GM19035 (cell line): Measurements from ENCODE around the gene MCF2L.

ENCODE experiments used
- ATAC-seq: cut with Tn5 transposase; IDR thresholded peaks from one replicate; pipeline ENCODE4 v1.9.1; 2021; ENCODE audit not compliant: unreplicated experiment

The MCF2L gene

DNA sequence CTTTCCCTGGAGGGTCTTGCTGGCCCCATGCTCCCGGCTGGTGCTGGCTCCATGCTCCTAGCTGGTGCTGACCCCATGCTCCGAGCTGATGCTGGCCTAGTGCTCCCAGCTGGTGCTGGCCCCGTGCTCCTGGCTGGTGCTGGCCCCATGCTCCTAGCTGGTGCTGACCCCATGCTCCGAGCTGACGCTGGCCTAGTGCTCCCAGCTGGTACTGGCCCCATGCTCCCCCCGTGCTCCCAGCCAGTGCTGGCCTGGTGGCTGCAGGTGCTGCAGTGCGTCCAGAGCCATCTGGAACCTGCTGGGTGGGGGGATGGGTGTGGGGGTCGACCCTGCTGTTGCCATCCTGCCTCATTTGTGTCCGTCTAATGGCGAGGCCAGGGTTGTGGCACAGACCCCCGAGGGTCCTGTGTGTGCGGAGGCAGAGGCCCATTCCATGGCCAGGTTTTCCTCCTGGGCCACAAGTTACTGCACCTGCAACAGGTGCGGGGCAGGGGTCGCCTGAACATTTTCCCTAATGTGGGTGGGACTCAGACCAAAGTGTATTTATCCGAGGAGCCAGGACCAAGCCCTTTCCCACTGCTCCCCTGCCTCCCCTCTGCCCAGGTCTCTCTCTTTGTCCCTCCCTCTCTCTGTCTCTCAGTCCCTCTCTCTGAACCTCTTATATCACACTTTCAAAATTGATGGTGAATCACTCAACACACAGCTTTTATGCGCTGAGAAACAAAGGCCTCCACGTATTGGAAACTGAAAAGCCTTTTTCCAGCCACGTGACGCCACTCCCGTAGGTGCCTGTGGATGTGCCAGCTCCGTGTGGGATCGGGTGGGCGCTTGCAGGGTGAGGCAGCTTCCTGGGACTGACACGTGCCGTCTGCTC, 45.1 kb downstream of the MCF2L start:
- ATAC-seq = no peak

DNA sequence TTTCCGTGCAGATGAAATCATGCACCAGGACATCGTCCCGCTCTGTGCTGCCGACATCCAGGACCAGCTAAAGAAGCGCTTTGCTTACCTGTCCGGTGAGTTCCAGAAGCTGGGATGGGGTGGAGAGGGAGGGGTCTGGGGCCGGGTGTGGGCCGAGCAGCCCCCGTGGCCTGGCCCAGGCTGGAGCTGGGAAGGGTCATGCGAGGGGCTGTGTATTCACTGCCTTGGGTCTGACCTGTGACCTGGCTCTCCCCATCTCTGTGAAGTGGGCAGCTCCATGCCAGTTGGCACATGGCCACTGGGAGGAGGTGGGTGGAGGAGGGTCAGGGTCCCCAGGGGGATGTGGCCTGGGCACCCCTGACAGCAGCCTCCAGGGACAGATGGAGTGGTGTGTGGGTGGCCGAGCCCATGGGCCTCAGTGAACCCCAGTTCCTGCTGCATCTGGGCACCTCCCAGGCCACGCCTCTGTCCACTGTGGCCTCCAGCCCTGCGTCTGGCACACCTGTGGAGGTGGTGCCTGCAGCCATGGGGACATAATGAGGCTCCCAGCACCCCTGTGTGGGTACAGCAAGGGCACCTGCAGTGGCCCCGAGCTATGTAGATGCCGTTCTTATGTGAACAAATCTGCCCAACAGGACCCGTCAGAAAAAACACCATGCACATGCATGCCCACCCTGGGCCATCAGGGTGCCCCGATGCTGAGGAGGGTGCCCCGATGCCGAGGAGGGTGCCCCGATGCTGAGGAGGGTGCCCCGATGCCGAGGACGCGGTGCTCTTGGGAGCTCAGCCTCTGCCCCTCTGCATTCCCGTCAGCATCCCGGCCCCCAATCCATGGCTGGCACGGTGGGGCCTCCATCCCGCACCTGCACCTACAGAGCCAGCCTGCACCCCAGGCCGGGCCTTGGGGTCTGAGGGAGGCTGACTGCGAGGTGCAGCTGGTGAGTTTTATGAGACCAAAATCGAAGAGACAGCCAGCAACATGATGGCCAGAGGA, 46.0 kb downstream of the MCF2L start:
- no peak for ATAC-seq

DNA sequence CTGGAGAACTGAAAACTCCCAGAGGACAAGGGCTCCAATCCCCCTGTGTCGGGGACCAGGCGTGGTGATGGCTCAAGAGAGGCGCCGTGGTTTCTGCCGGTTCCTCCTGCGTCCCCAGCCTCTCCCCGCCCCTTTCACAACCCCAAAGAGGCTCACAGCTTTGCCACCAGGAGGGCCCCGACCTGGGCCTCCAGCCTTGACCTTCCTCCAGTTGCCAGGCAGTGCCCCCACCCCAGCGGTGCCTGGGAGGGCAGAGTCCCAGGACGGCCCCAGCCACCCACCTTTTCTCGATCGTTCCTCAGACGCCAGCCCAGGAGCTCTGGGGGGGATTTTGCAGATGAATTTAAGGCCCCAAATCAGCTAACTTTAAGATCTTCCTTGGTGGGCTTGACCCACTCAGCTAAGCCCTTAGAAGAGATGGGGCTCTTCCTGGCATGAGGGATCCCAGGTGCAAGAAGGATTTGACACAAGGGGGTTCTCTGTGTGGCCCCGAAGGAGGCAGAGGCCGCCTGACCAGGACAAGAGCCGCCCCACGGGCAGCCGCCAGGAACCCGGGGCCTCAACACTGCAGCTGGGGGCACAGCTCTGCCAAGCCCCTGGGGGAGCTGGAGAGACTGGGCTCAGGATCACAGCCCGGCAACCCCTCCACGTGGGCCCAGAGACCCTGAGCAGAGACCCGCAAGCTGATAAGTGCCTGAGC, 47.0 kb downstream of the MCF2L start:
- no peak for ATAC-seq

DNA sequence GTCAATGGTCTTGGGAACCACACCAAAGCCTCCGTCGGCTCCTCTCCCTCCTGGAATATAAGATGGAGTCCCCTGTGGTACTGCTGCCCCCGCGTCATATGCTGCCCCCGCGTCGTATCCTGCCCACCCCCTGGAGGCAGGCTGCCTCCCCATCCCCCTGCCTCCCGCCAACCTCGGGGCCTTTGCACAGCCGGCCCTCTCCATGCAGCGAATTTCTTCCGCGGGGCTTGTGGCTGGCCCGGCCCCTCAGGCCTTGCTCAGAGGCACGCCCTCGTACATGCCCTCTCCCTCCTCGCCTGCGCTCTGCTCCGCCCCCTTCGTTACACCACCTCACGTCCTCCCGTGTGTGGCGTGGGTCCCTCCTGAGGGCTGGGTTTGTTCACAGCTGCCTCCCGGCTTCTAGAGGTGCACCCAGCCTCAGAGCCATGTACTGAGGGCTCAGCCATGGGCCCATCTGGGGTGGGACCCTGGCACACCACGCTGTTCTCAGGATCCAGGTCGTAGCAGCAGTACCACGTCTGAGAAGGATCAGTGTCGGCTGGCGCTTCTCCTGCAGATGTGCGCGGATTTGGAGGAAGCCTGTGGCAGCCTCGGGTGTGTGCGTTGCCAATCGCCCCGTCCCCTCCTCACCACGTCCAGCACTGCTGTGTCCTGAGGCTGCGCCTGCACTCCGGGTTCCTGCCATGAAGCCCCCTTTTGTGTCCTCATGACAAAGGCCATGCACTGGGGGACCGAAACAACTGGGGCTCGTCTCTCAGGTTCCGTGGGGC, 47.7 kb downstream of the MCF2L start:
- ATAC-seq = no peak

DNA sequence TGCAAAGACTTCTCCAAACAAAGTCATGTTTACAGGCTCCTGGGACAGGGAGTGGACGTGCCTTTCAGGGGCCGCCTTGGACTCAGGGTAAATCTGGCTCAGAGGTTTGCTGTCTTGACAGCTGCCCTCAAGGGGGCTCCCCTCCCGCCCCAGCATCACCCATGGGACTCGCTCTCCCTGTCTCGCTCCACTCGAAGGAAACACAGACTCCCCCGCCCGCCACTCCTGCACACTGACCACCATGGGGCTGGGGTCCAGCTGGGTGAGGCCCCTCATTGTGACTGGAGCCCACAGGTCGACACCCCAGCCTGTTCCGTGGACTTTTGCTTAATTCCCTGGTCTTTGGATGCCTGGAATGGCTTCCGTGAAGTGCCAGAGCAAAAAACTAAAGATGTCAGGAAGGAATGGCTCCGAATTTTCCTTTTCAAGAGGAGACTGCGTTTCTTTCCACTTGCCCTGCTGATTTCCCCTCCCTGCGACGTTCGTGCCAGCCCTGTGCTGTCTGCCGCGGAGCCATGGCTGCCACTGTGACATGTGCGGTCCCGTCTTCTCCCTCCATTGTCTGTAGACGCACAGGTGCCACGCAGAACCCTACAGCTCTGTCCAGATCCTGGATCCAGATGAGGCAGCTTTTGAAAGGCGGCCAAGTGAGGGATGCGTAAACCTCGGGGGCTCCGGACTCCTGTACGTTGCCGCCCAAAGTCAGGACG, 48.6 kb downstream of the MCF2L start:
- no peak for ATAC-seq

DNA sequence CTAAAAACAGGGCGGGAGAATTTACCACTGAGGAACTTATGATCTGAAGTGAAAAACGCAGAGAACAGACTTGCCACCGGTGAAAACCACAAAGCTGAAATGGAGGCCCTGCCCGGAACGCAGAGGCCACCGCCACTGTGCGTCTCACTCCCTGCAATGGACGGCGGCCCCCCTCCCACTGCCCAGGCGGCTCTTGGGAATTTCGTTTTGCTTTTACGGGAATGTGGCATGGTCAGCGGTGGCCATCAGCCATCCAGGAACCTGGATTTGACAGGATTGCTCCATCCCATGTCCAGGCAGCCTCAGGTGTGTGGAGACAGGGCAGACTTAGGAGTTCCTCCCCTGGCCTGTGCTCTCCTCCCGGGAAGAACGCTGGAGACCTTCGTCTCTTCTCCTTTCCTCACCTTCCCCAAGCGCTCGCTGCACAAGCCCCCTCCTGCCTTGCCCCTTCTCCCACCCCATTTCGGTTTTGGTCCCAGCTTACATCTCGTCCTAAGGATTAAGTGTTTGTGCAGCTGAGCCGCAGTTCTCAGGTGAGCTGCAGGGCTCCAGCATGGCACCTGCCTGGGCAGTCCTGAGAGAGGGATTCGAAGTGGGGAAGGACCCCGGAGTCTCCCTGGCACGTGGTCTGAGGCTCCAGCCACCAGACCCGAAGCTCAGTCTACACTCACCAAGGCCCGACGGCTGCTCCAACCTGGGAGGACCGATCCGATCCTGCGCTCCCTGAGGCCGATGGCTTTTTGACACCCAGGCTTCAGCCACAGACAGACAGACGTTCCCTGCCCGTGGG, 49.9 kb downstream of the MCF2L start:
- no peak for ATAC-seq

DNA sequence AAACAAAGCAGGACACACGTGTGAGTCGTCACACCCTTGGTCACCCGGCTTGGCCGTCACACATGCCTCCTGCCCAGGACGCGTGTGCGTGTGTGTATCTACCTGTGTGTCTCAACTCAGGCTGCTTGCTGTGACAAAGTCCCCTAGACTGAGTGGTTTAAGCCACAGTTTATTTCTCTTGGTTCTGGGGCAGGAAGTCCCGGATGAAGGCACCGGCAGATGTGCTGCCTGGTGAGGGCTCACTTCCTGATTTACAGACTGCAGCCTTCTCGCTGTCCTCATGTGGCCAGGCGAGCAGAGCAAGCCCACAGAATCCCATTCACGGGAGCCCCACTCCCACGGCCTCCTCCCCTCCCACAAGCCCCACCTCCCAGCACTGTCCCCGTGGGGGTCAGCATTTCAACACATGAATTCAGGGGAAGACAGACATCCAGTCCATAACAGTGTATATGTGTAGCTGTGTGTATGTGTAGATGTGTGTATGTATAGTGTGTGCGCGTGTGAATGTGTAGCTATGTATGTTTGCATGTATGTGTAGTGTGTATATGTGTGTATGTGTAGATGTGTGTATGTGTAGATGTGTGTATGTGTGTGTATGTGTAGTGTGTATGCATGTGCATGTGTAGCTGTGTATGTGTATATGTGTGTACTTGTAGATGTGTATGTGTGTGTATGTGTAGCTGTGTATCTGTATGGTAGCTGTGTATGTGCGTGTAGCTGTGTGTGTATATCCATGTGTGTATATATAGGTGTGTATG, 51.5 kb downstream of the MCF2L start:
- no peak for ATAC-seq

DNA sequence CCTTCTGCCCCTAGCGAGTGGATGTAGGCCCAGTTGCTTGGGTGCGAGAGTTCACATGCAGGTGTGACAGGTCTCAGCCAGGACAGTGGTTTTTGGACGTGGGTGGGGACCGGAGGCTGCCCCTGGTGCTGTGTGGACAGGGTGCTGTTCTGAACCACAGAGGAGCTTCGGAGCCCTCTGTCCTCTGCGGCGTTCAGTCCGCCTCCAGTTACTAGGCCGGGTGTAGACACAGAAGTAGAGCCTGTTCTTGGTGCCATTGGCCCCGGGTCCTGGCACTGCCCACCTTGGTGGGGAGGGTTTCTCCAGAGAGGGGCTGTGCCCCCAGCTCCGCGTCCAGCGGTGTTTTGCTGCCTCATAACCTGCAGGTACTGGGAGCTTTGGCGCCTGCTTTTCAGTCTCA, 52.4 kb downstream of the MCF2L start:
- no peak for ATAC-seq

DNA sequence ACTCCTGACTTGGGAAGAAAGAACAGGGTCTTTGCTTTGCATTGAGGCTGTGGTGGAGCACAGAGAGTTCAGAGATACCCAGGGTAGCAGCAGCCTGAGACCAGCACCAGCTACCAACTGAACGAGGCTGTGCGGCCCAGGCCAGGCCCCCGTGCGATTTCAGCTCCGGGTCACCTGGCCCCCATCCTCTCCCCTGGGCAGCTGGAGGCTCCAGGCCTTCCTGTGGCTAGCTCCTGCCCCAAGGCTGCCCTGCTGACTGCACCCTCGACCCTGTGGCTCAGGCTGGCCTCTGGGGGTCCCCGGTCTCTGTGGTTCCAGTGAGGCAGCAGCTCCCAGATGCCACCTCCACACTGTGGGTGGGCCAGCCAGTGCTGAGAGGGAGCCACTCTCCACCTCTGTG, 52.8 kb downstream of the MCF2L start:
- no peak for ATAC-seq

DNA sequence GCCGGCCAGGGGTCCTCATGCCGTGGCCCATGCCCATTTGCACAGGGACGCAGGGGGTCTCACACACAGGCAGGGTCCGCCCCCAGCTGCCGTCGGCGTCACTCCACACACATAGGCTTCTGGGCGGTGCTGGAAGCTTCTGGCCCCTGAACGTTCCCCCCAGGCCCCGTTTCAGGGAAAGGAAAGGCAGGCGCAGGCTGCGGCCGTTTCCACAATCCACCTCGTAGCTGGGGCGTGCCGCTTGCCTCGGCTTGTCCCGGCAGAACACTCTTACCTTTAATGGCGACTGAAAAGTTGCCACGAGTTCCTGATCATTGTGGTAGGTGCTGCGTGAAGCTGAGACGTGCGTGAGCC, 53.4 kb downstream of the MCF2L start:
- ATAC-seq = no peak

DNA sequence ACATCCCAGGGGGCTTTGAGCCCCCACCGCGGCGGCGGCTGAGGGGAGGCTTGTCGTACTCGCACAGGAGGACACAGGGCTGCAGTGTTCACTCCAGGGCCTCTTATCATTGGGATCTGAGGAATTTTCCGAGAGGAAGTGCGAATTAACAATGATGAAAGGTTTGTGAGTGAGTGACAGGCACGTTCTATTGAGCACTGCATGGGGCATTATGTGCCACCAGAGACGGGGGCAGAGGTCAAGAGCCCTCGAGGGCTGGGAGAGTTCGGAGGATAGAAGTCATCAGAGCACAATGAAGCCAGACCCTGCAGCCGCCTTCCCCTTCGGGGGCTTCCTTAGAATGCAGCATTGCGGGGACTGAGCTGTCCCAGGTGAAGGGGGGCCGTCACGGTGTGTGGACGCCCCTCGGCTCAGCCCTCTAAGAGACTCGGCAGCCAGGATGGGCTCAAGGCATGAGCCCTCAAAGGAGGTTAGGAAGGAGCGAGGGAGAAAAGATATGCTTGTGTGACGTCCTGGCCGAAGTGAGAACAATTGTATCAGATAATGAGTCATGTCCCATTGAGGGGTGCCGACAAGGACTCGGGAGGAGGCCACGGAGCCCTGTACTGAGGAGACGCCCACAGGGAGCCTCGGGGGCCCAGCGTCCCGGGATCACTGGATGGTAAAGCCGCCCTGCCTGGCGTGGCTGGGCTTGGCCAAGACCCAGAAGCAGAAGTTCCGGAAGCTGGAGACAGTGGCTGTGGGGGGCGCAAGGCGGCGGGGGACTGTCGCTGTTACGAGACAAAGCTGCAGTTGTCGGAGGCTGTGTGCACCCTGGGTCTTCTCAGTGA, 53.9 kb downstream of the MCF2L start:
- ATAC-seq = no peak

DNA sequence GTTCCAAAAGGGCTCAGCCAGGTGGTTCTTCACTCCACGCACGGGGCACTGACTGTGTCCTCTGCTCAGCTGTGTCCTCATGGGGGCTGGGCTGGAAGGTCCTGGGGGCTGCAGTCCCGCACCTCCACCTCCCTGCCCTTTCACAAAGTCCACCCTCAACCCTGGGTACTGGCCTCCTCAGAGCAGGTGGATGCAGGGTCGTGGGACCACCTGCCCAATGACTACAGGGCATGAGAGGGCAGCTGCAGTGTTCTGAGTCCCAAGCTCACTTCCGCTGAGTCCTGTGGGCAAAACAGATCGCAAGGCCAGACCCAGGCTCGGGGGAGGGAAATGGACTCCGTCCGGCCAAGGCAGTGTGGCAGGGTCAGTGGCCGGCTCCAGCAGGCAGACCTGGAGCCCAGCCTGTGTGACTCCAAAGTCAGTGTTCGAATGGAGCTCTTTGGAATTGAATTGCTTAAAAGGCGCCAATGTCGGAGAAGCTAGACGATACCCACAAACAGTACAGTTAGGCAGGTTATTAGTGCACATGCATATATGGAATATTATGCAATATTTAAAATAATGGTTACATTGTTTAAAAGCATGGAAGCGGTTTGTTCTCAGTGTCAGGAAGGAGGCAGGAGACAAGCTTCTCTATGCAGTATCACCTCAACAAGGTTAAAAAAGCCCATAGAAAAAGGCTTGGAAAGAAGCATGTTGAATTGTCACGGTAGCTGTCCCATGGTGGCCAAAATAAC, 54.8 kb downstream of the MCF2L start:
- ATAC-seq = no peak

DNA sequence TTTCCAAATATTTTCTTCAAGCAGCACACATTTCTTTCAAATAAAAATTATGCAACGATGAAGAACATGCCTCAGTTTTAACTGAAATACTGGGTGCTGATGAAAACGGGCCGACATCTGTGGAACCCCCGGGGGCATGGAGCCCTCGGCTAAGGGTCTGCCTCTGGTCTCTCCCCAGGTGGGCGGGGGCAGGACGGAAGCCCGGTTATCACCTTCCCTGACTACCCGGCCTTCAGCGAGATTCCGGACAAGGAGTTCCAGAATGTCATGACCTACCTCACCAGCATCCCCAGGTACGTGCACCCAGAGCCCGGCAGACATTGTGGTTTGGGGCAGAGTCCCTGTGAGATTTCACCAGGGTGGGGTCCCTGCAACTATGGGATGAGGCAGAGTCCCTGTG, 55.5 kb downstream of the MCF2L start:
- no peak for ATAC-seq

DNA sequence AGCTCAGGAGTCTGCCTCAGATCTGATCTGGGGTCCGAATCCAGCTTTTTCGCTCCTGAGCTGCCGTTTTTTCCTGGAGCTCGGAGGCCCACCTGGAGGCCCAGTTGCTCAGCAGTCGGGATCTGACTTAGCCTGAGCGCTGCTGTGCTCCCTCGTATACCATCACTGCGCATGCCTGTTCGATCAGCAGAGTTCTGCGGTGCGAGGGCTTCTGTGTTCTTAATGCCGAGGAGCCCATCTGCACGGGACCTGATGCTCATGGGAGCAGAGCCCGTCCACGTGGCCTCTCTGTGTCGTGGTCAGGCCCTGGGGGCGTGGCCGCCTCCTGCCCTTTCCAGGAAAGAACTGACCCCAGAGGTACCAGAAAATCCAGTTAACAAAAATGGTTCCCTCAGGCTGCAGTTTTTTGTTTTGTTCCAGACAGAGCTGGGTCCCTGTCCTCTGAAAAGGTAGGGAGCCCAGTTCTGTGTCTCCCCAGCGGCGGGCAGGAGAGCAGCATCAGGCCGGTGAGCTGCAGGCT, 57.4 kb downstream of the MCF2L start:
- no peak for ATAC-seq

DNA sequence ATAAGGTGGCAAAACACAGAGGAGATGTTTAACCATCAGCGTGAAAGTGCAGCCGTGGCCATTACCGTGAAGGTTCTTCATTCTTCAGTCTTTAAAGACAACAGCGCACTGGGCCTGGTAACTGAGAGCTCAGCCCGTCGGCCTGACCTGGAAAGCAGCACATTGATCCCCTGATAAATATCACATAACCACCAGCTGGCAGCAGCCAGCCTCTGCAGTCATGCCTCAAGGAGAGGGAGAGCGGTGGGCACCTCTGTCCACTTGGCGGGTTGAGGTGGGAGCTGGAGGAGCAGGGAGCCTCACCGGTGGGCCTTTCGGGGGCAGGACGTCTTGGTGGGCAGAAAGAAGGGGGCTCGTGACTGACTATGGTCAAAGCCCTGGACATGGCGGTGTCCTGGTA, 58.1 kb downstream of the MCF2L start:
- ATAC-seq = no peak

DNA sequence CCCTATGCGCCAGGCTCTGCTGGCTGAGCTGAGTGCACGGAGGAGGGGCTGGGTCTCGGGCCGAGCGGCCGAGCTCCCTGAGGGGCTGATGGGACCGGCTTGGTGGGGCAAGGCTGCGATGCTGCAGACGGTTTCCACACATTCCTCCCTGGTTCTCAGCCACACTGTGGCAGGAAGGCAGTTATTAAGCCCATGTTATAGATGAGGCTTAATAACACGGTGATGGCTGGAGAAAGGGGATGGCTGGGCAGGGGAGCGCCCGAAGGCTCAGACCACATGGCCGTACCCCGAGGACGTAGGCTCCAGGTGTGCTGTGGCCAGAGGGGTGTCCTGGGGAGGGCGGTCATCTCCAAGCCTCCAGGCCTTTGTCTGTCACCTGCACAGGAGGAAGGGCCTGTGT, 58.6 kb downstream of the MCF2L start:
- no peak for ATAC-seq
